NCI-H1092 (cell line): ENCODE measurements around the gene CACNG4.

ENCODE experiments used
- DNase-seq: peaks from one replicate; lab custom pipeline; 2025; lab: John Stamatoyannopoulos, UW

CACNG4 gene

DNA sequence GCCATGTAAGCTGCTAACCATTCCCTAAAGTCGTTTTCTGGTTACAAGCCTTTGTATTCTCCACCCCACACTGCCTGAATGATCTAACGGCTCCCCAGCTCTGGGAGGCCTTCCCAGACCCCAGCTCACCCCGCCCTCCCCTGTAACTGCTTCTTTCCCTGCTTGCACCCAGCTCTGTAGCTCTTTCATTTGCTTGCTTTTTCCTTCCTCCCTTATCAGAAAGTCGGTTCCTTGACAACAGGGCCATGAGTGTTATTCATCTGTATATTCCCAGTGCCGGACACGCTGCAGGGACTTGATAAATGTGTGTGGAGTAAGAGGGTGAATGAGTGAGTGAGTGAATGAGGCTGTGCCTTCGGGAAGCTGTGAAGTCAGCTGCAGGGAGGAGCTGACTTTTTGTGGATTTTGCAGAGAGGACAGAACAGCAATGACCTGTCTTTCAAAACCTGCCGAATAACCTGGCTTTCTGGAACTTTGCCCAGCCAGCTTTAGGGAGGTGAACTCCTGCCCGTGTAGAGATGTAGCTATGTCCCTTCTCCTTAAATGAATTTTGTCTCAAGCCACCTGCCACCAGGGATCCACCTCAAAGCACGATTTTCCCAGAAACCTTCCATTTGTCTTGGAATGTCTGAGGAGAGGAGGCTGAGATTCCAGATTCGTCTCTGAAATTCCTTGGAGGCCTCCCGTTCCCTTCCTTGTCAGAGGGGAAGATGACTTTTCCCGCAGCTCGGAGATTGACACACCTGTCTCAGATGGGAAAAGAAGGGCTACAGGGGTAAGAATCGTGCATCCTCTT, 20.0 kb upstream of the CACNG4 start:
- DNase-seq, result peak; percentile 8

DNA sequence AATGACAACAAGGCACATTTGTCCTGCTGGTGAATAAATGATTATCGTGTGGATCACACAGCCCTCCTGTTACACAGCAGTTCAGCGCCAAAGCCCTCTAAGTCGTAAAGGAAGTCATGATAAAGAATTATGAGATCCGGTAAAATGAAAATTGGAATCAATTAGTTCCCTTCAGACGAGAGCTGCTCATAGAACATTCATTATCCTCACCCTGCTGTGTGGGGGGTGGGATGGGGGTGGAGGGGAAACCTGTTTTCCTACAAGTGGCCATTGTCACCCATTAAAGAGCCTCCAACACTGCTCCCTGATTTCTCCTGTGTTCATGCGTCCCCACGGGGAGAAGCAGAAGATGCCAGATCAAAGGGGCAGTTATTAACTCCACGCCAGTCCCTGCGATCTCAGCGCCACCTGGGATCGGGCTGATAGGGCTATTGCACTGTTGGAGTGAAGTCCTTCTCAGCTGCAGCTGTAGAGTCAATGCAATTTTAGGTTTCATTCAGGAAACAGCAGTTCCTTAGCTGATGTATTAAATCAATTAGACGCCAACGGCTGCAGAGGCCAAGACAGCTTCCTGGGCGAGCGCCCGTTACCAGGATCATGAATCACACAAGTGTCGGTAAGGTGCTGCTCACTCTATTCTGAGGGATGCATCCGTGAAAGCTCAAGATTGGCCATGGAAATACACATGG, 19.2 kb upstream of the CACNG4 start:
- no peak for DNase-seq

DNA sequence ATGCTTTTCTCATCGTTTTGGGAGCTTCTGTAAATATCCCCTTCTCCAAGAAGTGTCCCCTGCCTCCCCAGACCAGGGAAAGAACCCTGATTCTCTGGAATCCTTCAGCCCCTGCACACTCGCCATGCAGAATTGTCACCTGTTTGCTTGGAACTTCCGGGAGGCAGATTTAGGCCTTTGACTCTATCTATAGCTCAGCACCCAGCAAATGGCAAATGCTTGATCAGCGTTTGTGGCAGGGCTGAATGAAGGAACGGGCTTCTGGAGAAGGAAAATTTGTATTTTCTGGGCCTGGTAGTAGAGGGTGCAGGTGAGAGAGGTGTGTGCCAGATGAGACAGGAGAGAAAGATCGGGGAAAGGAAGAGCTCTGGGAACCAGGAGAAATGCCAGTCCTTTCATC, 18.3 kb upstream of the CACNG4 start:
- DNase-seq, result no peak

DNA sequence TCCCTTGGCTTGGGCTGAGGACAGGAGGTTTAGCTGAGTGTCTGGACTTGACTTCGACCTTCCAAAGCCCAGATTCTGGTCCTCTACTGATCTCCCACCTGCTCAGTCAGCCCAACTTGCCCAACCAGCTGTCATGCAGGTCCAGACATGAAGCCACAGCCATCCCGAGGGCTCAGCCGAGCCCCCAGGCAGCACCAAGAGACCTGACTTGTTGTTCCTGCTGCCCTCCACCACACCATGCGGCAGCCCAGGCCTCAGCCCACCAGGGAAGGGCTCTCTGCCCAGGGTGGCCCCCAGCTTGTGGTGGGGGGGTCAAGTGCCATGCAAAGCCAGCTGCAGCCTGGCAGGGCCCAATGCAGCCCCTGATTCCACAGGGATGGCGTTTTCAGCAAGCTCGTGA, 17.2 kb upstream of the CACNG4 start:
- DNase-seq, result no peak

DNA sequence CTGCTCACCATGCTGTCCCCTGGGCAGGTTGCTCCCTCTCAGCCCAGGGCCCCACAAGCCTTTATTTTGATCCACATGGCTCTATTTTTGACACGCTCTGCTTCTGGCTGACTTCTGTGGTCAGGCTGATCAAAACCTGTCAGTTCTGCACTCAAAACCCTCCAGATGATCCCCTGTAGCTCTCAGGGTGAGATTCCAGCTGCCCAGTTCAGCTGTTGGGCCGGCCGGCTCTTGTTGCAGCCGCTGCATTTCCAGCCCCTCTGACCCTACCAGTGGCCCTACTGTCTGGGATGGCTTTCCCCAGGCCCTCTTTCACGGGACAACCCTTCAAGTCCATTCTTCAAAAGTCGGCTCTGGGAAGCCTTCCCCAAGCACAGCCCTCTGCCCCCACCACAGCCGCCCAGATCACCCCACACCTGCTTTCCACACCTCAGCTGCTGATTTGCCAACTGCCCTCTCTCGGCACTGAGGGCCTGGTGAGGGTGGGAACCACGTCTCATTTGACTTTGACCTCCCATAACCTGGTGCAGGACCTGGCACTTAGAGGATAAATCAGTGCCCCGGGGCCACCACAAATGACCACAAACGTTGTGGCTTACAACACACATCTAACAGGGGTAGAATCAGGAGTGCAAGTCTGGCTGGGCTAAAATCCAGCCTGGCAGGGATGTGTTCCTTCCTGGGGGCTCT, 16.3 kb upstream of the CACNG4 start:
- no peak for DNase-seq

DNA sequence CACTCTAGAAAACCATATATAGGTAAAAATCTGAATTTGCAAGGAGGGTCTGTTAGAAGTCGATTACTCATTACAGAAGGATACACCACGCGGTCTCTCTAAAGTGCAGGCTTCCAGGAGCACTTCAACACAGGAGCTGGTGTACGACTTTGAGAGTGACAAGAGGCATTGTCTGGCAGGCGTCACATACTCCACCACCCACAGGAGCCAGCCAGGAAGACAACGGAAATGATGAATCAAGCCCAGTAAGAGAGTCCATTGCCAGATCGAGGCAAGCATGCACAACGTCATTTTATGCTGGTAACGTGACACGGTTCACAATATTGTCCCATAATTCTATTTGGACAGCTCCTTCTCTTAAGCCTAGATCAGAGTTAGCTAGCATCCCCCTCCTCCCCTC, 15.0 kb upstream of the CACNG4 start:
- no peak for DNase-seq

DNA sequence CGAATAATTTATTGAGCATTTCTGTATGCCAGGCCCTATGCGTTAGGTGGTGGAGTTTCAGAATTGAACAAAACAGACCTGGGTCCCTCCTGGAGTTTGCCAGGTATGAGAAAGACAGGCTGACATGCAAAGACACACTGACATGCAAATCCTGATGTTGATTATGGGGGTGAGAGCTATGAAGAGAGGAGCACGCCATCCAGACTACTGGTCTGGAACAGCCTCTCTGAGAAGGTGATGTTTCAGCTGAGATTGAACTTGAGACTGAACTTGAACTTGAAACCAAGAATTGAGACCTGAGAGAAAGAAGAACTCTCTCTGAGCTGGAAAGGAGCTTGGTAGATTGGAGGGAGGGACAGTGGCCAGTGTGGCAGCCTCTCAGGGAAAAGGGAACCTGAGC, 14.2 kb upstream of the CACNG4 start:
- DNase-seq, result no peak

DNA sequence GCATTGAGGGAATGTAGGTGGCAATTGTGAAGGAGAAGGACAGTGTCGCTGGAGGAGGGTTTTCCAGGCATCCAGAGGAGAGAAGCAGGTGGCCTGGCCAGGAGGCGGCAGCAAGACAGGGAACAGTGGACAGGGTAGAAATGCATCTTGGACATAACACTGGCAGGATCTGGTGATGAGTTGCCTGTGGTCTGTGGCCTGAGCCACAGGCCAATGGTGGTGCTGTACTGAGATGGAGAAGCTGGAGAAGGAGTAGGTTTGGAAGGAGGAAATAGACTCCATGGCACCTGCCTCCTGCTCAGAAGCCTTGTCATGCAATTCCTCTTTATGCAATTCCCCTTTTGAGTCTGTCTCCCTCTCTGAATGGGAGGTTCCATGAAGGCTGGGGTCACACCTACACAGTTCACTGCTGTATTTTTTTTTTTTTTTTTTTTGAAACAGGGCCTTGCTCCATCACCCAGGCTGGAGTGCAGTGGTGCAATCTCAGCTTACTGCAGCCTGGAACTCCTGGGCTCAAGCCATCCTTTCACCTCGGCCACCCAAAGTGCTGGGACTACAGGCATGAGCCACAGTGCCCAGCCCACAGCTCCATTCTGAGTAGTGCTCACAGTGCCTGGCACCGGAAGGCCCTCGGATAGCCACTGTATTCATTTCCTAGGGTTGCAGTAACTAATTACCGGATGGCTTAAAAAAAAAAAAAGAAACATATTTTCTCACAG, 13.5 kb upstream of the CACNG4 start:
- no peak for DNase-seq

DNA sequence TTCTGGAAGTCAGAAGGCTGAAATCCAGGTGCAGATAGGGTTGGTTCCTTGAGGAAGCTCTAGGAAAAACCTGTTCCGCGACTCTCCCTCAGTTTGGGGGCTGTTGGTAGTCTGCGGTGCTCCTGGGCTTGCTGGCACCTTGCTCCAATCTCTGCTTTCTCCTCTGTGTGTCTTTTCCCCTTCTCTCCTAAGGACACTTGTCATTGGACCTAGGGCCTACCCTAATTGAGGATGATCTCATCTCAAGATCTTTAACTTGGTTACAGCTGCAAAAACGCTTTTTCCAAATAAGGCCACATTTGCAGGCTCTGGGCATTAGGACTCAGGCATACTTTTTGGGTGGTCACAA, 12.9 kb upstream of the CACNG4 start:
- DNase-seq, result no peak

DNA sequence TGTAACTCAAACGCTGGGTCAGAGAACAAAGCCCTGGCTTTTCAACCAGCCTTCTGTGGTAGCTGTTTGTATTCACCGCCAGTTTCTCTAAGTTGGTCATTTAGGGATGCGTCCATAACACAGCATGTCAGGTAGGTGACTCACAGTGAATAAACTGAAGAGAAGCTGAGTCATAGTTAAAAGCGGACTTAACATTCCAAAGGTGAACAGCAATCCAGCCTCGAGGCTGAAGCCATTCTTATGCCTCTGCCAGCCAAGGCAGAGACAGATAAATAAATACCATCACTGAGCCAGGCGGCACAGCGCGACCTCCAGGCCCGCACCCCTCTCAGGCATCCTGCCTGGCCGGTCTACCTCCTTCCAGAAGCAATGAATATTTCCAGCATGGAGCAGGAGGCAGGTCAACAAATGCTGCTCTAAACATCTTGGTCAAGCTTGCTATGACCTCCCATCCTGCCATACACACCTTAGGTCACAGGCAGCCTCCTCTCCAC, 12.4 kb upstream of the CACNG4 start:
- DNase-seq, result no peak

DNA sequence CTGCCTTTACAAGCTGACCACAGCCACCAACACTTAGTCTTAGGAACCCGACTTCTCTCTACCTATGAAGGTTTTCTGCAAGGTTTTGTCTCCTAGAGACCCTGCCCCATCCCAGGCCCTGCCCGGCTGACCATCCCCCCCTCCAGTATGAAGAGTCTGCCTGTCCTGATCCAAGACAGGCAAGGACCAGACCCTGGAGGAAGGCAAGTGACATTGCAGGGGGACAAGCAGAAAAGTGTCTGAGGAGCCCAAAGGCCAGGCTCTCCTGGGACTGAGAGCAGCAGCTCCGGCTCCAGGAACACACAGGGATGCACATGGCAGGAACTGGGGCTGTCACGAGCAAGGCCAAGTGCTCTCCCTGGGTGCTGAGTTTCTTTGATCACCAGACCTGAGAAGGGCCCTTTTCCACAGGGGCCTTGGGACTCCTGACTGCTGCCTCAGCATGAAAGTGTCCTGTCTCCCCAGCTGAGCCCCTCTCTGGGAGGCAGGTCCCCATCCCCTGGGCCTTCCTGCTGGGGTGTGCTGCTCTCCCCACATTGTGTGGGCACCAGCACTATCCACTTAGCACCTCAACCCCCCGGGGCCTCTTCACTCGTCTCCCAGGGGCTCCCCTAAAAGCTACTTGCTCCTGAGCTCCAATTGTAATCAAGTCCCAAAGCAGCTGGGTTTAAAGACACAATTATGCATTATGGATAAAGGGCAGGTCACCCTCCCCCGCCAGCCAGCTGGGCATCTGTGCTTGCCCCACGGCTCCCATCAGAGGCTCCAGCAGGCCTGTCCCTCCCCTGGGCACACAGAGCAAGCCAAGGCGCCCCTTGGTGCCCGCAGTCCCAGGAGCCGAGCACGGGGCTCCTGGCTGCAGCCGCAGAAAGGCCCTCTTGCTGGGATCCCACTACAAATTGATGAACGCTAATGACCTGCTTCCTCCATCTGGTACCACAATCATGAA, 11.6 kb upstream of the CACNG4 start:
- peak; percentile 25 for DNase-seq

DNA sequence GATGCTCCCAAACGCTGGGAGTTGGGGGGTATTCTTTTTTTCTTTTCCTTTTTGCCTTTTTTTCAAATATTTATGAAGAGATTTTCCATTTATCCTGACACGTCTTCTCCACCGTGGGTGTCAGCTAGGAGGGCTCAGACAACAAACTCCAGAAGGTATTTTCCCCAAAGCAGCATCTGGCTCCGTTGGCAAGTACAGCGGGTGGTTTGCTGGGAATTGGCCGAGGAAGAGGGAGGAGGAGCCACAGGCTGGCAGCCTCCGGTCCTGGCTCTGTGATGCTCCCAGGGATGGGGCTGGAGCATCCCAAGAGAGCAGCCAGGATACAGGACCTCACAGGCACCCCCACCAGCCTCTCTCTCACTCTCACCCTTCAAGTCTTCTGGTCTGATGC, 10.9 kb upstream of the CACNG4 start:
- peak; percentile 25 for DNase-seq

DNA sequence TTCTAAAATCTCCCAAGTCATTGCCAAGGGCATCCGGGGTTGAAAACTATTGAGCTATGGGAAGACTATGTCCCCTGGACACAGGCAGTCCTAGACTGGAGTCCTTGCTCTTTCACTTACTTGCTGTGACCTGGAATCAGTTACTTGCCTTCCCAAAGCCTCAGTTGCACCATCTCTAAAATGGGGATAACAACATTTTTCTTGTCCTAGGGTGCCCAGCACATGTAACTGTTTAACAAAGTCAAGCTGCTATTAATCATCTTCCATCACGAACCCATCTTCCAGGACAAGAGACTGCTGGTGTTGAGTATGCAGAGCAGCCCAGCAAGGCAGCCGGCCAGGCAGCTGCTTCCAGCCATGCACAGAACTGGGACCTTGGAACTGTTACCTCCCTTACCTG, 9.9 kb upstream of the CACNG4 start:
- no peak for DNase-seq

DNA sequence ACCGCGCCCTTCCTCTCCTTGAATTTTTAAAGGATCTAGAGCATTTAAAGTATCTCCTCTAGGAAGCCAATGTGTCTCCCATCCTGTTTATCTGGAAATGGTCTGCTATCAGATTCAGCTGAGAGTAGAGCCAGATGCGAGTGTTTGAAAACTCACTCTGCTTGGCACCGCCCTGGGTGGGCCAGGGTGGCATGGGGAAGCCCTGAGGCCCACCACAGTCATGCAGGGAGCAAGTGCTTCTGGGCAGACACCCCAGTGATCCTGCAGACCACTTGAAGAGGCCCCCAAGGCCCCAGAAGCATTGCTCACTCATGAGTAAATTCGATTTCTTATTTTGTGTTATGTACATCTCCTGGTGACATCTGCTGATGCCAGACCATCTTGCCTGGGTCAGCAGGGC, 8.7 kb upstream of the CACNG4 start:
- no peak for DNase-seq

DNA sequence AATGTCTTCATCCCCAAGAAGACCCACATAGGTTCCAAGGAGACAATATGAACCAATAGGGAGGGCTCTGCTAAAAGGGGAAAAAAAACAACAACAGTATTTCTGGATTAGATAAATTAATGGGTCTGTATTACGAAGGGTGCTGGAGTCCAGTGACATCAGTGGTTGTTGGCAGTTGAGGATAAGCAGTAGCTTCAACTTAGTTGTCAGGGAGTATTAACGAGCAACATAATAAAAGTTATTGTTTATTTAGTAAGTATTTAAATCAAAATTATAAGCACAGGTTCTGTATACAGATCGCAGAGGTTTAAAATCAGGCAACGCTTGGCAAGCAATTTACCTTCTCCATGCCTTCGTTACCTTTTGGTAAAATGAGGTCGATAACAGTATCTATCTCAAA, 7.6 kb upstream of the CACNG4 start:
- DNase-seq, result no peak

DNA sequence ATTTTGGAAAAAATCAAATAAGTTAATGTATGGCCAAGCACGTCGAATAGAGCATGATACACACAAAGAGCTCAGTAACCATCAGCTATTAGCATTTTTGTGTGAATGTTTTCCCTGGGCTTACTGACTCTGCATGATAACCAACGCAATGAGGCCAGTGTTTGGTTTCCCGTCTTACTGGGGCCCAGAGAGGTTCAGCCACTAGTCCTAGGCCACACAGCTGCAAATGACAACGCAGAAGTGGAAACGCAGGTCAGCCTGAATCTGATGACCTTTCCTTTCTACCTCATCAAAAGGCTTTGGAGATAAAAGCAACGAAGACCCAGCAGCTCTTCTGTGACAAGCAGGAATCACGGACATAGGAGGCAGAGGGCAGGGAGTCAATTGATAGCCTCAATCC, 7.2 kb upstream of the CACNG4 start:
- DNase-seq, result no peak

DNA sequence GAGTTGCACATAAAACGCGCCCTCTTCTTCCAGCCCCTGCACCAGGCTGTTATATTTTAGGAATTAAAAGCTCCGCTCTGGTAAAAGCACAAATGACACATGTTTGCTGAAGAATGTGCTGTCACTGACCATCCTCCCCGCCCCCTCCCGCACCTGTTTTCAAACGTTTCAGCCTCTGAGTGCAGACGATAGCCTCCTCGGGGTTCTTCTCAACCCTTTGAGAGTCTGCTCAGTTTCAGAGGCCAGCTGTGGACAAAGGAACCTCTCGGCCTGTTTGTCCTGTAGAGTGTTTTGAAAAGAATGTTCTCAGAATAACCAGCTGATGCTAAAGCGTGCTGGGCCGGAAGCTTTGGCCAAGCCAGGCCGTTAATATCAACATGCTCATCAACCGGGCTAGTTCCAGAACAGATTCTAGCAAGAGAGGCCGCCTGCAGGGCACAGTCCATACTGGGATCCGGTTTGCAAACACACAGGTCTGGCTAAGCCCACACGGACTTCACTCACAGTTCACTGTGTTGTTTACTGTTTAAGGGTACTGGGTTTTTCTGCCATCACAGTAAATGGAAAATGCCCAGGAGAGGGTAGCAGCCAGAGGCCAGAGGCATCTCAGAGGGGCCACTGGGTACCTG, 6.4 kb upstream of the CACNG4 start:
- no peak for DNase-seq

DNA sequence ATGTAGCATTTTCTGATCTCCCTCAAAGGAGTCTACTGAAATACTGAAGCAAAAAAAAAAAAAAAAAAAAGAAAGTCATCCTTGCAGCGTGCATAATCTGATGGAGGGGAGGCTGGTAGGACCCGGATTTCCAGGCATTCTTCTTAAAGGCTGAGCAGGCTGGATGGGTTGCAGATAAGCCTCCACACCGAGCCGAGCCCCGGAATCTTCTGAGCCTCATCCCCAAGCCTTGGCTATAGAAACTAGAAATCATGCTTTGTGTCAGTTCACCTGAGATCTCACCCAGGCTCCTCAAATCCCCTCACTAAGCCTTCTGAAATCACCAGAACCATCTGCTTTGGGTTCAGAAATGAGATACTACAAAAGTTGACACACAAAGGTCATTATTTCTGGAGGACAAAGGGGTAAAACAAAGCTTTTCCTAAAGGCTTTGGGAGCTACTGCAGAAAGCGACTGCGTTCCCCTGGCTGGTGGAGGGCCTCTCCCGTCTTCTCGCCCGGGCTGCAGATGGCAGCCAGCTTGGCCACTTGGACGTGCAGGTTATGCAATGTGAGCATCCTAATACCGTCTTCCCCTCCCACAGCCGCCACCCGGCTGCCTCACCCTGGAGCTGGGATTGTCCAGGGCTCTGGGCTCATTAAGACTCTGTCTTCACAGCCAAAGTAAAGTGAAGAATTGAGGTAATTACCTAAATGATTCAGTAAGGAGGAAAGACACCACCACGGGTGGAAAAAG, 4.7 kb upstream of the CACNG4 start:
- DNase-seq, result no peak

DNA sequence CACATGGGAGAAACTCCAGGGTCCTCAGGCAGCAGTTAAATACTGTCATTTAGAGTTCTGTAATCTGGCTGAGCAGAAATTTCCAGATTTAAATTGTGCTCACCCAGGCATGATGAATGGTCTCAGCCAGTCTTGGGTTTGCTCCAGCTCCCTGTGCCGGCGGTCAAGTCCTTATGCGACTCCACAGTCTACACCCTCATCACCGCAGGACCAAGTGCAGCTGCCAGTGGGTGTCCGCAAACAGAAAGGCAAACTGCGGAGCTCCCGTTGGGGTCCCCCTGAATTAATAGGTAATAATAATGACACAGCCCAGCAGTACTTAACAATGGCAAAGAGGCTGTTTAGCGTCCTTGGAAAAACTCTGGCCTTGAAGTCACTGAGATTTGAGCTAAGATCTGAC, 3.9 kb upstream of the CACNG4 start:
- DNase-seq, result peak; percentile 29

DNA sequence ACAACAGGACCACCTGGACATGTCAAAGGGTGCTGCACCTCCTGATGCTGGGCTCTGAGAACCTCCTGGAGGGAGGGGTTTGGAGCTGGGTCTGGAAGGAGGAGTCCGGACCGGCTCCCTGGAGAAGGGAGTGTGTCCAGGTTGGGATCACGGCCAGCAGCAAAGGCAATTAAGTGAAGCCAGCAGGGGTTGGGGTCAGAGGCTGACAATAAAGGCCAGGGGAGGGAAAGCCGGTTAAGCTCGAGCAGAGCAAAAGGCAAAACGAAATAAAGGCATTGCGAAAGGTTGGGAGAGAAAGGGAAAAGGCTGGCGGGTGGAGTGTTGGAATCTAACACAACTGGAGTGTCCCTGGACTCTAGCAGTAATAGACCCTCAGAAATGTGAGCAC, 992 bp upstream of the CACNG4 start:
- DNase-seq, result no peak
